Measurements from ENCODE around the gene ELK4.
"Not testable (repeated sequence)": the region's sequence is repeated elsewhere in the genome, so short reads cannot be mapped to it uniquely, and the experiment has no call there.

The ELK4 gene

DNA sequence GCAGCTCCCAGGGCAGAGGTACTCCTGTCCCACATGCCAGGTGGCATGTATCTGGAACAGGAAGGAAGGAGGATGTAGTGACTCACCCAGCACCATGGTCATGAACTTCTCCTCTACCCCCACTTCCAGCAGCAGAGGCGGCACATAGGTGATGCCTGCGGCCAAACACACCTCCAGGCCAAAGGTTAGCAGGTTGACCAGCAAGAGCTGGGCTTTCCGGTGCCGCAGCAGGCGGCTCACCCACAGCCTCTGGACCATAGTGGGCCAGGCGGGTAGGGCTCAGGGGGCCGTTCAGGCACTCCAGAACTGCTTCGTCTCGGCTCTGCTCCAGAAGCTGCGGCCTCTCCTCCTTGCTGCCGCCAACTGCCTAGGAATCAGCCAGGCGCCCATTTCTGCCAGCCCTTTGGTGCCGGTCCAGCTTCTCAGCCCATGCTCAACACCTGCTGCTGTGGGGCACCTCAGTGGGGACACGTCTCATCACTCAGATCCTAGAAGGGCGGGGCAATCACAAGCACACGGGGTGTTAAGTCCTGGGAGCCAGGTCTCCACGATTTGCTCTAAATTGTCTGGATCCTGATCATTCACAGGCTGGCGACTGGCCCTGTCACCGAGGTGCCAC is 32.7 kb upstream of the ELK4 start:
- DNase-seq = no peak

DNA sequence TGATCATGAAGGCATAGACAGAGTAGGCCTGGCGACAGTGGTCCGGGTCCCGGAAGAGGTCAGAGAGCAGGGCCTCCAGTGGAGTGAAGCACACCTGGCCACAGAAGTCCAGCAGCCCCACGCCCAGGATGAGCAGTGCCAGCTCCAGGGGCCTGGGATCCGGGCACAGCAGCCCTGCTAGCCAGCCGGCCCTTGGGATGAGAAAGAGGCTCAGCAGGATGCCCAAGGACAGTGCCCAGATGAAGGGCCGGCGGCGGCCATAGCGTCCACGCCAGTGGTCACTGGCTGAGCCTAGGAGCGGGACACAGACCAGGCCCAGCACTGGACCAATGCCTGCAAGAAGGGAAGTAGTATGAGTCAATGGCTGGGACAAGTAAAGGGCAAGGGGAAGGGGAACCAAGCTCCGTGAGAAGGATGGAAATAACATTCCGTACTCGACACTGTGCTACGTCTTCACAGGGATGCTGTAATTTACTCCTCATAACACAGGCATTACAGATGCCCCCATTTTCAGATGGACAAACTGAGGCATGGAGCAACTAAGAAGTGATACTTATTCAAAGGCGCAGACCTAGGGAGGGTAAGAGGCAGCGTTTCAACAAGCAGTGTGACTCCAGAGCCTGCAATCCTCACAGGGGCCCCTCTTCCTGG is 31.6 kb upstream of the ELK4 start:
- DNase-seq = peak; percentile 72

DNA sequence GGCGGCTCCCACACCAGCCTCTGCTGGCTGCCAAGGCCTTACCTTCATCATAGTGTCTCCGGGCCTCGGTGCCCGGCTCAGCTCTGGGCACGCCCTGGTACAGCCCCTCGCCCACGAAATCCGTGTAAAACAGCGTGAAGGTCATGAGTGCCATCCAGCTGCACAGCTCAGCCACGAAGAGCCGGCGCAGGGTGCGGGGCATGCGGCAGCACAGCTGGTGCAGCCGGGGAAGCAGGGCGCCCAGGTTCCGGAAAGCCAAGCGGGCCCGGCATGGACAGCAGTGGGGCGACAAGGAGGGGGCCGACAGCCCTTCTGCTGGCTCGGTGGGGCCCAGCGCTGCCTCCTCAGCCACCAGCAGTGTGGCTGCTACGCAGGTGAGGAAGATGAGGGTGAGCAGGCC is 31.0 kb upstream of the ELK4 start:
- no peak for DNase-seq

DNA sequence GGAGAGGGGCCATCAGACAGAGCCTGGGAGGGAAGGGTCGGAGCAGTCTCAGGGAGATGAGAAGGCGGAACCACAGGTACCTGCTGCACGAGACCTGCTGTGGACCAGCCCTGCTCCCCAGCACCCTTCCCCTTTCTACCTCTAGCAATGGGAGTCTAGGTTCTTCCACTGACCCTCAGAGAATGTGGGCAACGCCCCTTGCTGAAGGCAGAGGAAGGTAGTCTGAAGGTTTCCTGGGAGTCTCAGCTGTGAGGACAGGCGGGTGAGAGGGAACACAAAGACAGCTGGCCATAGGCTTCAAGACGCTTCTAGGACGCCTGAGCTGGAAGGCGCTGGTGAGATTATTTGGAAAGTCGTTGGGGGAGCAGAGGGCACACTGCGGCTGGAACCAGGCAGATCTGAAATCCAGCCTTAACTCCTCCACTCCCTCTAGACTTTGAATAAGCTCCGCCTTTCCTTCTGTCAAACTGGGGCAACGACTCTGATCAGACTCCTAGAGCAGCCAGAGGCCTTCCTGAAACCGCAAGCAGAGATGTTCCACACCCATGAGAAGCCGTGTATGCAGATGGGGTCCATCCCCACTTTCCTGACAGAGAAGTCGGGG is 30.4 kb upstream of the ELK4 start:
- DNase-seq = no peak

DNA sequence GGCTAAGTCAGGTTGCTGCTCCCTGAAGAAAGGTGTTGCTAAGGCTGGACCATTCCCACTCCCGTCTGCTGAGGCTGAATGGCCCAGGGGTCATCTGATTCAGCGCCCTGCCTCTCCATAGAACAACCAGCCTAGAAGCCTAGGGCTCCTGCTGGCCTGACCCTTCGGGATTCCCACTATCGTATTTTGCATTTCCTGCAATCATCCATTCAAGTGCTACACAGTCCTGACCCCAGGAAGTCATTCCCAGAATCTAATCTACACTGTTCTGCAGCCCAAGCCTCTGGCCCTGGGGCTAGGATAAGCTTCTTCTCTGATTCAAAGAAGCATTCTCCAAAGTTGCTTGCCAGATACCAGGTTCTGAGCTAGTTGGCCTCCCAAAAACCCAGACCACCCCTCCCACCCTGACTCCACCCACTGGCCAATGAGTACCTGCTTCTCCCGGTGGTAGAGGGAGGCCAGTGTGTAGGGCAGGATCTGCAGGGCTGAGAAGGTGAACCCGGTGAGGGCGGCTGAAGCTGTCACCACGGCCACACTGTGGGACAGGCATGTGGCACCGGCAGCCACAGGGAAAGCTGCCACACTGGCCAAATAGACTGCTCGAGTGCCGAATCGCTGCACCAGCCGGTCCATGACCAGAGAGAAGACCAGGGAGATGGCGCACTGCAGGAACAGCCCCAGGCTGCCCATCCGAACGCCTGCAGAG is 29.8 kb upstream of the ELK4 start:
- DNase-seq = no peak

DNA sequence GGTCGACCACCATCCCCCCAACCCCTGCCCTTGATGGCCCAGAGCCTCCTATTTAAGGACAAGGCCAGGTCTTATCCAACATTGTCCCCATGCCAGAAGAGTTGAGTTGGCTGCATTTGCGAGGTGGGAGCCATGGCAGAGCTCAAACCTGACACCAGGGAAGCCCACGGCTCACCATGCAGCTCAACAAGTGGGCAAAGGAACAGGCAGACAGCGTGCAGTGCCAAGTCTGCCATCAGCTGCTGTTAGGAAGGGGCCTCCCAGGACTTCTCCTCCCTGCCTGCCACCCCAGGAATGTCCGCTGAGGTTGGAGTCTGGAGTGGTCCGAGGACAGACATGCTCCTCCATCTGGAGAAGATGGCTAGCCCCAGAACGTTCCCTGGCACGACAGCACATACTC is 28.6 kb upstream of the ELK4 start:
- no peak for DNase-seq

DNA sequence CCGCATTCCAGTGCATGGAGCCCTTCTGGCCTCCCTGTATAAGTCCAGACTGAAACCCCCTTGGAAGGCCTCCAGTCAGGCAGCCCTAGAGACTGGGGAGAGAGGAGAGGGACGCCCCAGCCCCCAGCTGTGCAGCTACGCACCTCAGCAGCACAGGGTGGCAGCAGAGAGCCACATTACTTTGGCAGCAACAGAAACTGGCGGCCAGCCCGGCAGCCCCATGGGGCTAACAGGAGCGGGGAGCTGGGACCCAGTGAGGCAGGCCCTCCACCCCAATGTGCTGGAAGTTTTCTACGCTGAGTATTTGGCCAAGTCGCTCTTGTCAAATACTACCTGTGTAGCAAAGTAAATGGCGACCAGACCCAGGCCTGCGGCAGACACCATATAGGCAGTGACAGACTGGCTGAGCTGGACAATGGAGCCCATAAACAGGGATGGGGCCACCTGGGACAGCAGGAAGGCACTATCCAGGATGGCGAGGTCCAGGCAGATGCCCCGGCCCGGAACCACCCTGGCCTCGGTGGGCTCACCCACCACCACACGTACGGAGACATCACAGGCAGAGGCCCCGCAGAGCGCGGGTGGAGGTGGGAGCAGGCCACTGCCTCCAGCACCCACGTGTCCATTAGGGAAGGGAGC is 27.3 kb upstream of the ELK4 start:
- DNase-seq = peak; percentile 70

DNA sequence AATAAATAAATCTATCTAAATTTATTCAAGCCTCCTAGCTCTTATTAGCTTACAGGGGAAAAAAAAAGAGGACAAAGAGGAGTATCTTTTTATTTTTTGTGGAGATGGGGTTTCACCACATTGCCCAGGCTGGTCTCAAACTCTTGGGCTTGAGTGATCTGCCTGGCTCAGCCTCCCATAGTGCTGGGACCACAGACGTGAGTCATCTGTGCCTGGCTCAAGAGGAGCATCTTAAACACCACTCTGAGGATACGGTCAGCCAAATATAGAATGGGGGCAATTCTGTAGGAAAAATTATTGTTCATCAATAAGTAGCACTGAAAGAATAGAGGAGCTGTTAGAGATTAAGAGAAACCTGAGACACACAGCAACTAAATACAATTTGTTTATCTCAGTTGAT is 24.4 kb upstream of the ELK4 start:
- no peak for DNase-seq

DNA sequence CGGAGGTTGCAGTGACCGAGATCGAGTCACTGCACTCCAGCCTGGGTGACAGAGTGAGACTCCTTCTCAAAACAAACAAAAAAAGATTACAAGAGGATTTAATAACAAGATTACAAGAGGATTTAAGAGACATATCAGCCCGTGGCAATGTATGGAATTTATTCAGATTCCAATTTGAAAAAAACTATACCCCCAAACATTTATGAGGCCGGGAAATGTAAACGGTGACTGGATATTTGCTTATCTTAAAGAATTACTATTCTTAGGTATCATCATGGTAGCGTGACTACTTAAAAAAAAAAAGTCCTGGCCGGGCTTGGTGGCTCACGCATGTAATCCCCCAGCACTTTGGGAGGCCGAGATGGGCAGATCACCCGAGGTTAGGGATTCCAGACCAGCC is 21.2 kb upstream of the ELK4 start:
- no peak for DNase-seq

DNA sequence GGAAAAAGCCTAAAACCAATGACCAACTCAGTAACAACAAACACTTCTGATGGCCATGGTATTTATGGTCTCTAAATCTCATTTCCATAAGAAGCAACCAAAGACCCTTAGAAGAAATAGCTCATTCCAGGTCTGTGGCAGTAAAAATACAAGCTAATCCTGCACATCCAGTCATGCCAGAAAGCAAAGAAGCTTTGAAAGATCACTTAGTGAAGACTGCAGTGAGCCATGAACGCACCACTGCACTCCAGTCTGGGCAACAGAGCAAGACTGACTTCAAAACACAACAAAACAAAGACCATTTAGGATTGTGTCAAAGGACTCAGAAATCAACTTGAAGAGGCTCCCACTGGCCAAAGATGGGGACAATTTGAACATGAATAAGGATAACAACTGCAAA is 18.4 kb upstream of the ELK4 start:
- no peak for DNase-seq

DNA sequence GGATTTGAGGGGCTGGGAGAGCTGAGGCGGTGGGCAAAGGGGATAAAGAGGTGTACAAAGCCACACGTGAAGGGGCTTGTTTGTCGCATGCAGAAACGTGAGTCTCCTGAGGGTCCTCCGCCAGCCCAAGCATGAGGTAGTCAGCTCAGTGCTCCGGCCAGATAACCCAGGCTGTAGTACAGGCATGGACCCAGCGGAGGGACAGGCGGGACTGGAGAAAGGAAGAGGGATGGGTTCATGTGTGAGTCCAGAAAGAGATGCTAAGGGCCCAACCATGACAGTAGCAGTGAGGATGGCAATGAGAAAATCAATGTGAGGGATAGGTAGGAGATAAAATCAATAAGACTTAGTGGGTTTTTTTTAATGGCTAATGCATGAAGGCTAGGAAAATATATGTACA is 13.7 kb upstream of the ELK4 start:
- DNase-seq = no peak

DNA sequence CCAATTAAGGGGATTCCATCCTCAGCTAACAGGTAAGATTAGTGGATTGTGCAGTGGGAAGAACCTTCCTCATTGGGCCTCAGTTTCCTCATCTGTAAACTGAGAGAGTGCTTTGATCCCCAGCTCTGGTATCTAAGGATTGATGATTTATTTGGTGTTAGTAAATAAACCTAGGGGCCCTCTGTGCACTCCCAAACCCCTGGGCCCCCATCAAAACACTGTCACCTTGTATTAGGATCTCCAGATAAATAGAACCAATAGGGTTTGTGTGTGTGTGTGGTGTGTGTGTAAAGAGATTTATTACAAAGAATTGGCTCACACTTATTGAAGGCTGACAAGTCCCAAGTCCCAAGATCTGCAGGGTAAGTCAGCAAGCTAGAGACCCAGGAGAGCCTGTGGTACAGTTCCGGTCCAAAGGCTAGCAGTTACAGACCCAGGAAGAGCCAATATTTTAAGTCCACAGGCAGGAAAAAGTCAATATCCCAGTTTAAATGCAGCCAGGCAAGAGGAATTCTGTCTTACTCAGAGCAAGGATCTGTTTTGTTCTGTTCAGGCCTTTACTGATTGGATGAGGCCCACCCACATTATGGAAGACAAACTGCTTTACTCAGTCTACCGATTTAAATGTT is 11.0 kb upstream of the ELK4 start:
- DNase-seq = no peak

DNA sequence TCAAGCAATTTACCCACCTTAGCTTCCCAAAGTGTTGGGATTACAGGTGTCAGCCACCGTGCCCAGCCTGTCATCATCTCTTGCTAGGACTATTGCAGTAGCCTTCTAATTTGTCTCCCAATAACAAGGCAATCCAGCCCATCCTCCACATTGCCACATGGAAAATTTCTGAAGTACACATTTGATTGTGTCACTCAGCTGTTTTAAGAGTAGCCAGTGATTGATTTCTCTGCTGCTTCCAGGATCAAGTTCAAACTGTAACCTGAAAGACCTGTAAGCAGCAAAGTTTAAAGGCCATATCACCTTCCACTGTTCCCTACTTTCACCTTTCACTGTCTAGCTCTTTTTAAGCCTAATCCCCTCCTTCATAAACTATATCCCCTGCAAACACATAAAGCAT is 7.8 kb upstream of the ELK4 start:
- DNase-seq = no peak

DNA sequence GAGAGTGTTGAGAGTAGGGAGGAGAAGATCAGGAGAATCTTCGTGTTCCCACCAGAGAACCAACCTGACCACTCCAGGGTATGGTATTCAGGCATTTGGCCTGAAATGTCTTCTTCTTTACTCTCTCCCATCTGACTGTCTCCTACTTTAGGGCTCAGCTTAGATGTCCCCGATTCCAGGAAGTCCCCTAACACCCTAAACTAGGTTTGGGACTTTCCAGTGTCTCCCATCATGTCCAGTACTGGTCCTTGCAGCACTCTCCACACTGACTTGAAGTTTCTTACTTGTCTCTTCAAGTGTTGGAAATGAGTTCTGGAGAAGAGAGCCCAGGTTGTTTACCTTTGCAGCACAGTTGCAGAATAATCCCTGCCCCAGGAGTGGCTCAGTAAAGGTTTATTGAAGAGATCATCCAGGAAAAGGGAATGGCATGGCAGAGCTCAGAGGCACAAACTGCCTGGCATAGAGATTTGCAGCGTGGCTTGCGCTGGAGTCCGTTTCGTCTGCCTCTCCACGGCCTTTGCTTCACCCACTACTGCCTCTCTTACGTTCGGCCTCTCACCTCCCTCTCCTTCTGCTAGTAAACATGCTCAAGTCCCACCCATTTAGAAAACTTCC is 6.2 kb upstream of the ELK4 start:
- no peak for DNase-seq

DNA sequence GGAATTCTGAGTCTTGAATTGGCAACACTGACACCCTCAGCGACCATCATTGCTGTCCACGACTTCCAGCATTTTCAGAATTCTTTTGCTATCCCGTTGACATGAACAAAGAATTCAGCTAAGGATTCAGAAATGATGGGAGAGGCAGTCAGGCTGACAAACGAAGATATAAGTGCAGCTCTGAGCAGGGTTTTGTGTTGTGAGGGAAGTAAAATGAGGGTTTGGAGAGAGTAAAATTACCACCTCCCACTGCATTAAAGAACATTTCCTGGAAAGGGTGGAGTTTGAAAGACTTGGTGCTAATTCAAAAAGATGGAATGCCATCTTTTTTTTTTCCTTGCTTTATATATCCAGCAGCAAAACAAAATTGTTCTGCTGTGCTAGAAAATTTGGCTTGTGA is 4.9 kb upstream of the ELK4 start:
- no peak for DNase-seq

DNA sequence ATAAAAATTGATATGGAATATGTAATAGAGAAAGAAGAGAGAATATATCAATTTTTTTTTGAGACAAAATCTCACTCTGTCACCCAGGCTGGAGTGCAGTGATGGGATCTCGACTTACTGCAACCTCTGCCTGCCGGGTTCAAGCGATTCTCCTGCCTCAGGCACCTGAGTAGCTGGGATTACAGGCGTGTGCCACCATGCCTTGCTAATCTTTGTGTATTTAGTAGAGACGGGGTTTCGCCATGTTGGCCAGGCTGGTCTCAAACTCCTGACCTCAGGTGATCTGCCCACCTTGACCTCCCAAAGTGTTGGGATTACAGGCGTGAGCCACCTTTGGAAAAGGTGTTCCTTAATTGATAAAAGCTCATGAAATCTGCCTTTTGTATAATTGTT is 4.3 kb upstream of the ELK4 start:
- DNase-seq = not testable (repeated sequence)

DNA sequence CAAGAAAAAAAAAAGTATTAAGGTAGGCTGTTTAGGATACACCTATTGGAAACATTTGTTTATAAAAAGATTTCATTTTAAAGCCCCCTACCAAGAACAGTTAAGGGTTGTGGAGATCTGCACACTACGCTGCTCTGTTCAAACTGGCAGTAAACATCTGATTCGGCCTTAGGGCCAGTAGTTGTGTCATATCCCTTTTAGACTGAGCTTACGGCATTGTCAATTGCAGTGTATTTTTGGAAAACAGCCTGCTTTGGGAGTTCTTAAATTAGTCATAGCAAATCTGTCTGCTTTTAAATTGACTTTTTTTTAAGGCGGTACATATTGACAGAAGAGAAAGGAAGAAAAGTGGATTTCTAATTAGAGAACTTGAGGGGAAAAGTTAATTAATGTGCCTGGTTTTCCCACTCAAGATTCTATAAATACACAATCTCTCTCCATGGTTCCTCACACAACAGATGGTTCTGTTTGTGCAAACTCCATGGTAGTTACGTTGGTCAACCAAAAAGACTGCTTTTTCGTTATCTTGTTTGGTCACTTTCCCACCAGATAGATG is 1.7 kb upstream of the ELK4 start:
- no peak for DNase-seq

DNA sequence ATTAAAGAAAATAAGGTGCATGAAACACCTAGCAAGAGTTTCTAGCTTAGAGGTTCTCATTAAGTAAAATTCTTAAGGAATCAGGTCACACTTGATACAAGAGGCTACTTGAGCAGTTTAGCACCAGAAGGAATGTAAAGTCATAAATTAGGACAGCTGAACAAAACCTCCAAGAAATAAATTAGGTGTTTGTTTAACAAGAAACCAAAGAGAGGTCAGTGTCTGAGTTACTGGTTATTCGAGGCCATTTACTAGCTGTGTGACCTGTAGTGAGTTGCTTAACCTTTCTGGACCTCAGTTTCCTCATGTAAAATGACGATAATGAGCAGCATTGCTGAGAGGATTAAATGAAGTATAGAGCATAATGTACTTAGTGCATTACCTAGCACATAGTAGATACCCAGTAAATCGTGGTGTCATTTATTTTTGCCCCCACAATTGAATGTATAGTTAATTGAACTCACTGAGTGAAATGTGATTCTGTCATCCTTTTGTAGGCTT is 908 bp upstream of the ELK4 start:
- DNase-seq = no peak

DNA sequence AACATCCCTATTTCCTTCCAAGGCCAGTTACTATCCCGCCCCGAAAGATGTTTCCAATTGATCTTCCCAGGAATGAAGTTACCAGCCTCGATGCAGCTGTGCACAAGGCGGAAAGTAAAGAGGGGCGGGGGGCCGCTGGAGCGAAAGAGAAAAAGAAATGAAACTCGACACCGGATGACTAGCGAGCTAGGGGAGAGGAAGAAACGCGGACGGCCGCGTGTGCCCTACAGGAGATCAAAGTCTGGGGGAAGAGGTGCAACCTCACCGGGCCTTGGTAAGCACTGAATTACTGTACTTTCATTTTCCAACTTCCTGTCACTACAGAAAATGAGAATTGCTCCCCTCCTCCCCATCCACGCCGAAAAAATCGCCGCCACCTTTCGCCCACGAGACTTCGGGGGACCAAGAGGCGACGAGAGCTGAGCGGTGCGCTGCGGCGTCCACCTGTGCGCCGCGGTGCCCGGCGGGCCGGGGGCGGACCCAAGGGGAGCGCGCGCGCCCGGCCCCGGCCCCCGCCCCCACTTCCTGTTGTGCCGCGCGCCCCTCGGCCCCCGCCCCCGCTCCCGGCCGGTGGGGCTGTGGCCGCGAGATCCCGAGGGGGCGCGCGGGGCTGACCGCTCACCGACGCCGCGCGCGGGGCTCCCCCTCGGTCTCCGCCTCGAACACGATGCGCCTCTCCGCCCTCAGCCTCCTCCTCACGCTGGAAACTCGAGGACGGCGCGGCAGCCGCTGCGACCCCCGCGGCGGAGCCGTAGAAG is 622 bp downstream of the ELK4 start:
- peak; percentile 70 for DNase-seq

DNA sequence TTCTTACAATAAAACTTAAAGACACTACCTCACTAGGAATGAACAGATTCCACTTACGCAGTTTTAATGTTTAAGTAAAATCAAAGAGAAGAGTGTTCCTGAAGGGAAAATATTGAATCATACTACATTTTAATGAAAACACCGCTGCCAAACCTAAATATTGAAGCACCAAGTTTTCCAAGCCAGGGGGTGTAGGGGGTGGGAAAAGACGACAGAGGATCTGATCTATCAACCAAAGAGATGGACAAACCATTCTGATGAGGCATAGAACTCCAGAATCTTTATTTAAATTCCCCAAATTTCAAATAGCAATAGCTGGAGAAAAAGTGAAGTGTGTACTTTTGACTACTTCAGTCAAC is 1.2 kb downstream of the ELK4 start:
- DNase-seq = no peak

DNA sequence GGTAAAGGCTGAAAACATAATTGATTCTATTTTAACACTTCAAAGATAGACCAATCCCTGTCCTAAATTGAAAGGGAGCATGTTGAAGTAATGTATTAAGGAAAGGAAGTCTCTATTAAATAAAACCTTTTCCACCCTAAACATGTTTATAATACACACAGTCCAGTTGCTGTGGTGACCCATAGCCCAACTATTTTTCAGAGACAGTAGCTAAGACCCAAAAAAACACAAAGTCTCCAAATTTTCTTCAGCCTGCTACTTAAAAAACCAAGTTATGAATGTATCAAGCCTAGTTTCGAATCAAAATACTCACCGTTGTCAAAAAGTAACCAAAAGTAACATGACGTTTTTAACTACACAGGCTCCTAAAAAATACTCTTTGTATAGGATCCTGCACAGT is 1.6 kb downstream of the ELK4 start:
- DNase-seq = no peak

DNA sequence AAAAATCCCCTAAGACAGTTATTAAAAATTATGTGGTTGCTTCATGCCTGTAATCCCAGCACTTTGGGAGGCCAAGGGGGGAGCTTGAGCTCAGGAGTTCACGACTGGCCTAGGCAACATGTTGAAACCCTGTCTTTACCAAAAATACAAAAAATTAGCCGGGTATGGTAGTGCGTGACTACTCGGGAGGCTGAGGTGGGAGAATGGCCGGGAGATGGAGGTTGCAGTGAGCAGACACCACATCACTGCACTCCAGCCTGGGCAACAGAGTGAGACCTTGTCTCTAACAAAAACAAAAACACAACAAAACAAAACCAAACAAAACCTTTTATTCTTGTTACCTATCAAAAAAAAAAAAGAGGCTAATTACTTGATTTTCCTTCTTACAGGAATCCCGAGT is 2.1 kb downstream of the ELK4 start:
- no peak for DNase-seq

Data from inflammatory macrophage treated with lipopolysaccharide for 4 hours (primary cell).